ENCODE data around the gene TXNDC16. TPM values are rescaled to one million over a fixed set of nuclear protein-coding genes. Genes with fewer than 3 reads are reported as not detected.

Gene TXNDC16
- total and polyA plus RNA-seq, 4 donors, result 1.5 to 22.1 (median 3.4) TPM

- no peaks in the 10 kb centered on the region for H3K4me1 ChIP-seq (ENCODE audit: control insufficient read depth in 5 of 5, insufficient read depth in 5 of 5, low read length in 5 of 5)
- no peak for TF ChIP-seq CTCF (IDR thresholded peaks at IDR 0.05; ENCODE audit: control extremely low read depth, extremely low read depth)
- no peak overlapping the region for H3K9ac ChIP-seq (ENCODE audit: insufficient read depth in 1 of 2, low read length in 2 of 2)
- no peak for DNase-seq
- H3K36me3 ChIP-seq (ENCODE audit: control insufficient read depth in 4 of 4, insufficient read depth in 4 of 4, low read length in 4 of 4), result peaks cover 0 to 5% (median under 1%) of the 10 kb centered on the region in 4 donors
- H3K27ac ChIP-seq (ENCODE audit: low read depth in 1 of 2, low read length in 1 of 2), result no peak overlapping the region
- H3K9me3 ChIP-seq (ENCODE audit: control insufficient read depth in 4 of 4, insufficient read depth in 3 of 4, low read length in 3 of 4), result no peaks in the 10 kb centered on the region
- no peak overlapping the region for H3K4me3 ChIP-seq
- WGBS, 2 donors, result 97 to 98% methylated on average over 1 of the region's 1 CpG
- ATAC-seq (ENCODE audit: insufficient read depth, low FRiP score), result no peak
- no peaks in the 10 kb centered on the region for H3K27me3 ChIP-seq (ENCODE audit: control insufficient read depth in 3 of 3, insufficient read depth in 3 of 3, low read length in 2 of 3)
These were observed 39.1 kb downstream of the TXNDC16 start for GRCh38 chr14:52513249-52513648.

- Histone ChIP-seq H3K9ac (ENCODE audit: insufficient read depth in 1 of 2, low read length in 2 of 2) (no peak overlapping the region), H3K27ac (ENCODE audit: low read depth in 1 of 2, low read length in 1 of 2) (no peak overlapping the region), H3K9me3 (ENCODE audit: control insufficient read depth in 4 of 4, insufficient read depth in 3 of 4, low read length in 3 of 4) (peaks cover 0 to 5% (median 3%) of the 10 kb centered on the region in 4 donors), H3K36me3 (ENCODE audit: control insufficient read depth in 4 of 4, insufficient read depth in 4 of 4, low read length in 4 of 4) (peaks cover 0 to 4% (median 0%) of the 10 kb centered on the region in 4 donors), H3K4me1 (ENCODE audit: control insufficient read depth in 5 of 5, insufficient read depth in 5 of 5, low read length in 5 of 5) (no peaks in the 10 kb centered on the region), H3K4me3 (no peak overlapping the region), H3K27me3 (ENCODE audit: control insufficient read depth in 3 of 3, insufficient read depth in 3 of 3, low read length in 2 of 3) (no peaks in the 10 kb centered on the region)
- DNase-seq (peak in 2 of 3 donors; percentile 7 to 18), ATAC-seq (ENCODE audit: insufficient read depth, low FRiP score) (no peak)
- TF ChIP-seq CTCF (IDR thresholded peaks at IDR 0.05; ENCODE audit: control extremely low read depth, extremely low read depth), result no peak
- WGBS, 2 donors, result 95 to 97% methylated on average over 1 of the region's 1 CpG
These were observed 57.9 kb downstream of the TXNDC16 start for GRCh38 chr14:52494444-52494843.

- ATAC-seq (ENCODE audit: insufficient read depth, low FRiP score), result no peak
These were observed 66.8 kb downstream of the TXNDC16 start for GRCh38 chr14:52485350-52485960.

More at GRCh38 chr14:52485350-52485960, 66.8 kb downstream of the TXNDC16 start:
- Histone ChIP-seq H3K9me3 (ENCODE audit: control insufficient read depth in 4 of 4, insufficient read depth in 3 of 4, low read length in 3 of 4) (no peaks in the 10 kb centered on the region), H3K27me3 (ENCODE audit: control insufficient read depth in 3 of 3, insufficient read depth in 3 of 3, low read length in 2 of 3) (no peaks in the 10 kb centered on the region), H3K27ac (ENCODE audit: low read depth in 1 of 2, low read length in 1 of 2) (no peak overlapping the region), H3K4me3 (no peak overlapping the region), H3K9ac (ENCODE audit: insufficient read depth in 1 of 2, low read length in 2 of 2) (no peak overlapping the region), H3K4me1 (ENCODE audit: control insufficient read depth in 5 of 5, insufficient read depth in 5 of 5, low read length in 5 of 5) (no peaks in the 10 kb centered on the region), H3K36me3 (ENCODE audit: control insufficient read depth in 4 of 4, insufficient read depth in 4 of 4, low read length in 4 of 4) (peaks cover 0 to 4% (median 0%) of the 10 kb centered on the region in 4 donors)
- WGBS, 2 donors, result 93 to 96% methylated on average over 4 of the region's 4 CpGs
- DNase-seq, result no peak
- no peak for TF ChIP-seq CTCF (IDR thresholded peaks at IDR 0.05; ENCODE audit: control extremely low read depth, extremely low read depth)

All from lung (tissue), 12 donors.